BJ (cell line): ENCODE data around the gene CDHR3. TPM values are rescaled to one million over a fixed set of nuclear protein-coding genes. Genes with fewer than 3 reads are reported as not detected.
"Not testable (repeated sequence)": the region's sequence is repeated elsewhere in the genome, so short reads cannot be mapped to it uniquely, and the experiment has no call there.

ENCODE experiments used
- CTCF ChIA-PET: fragments of 350-600 bp; formaldehyde crosslinking; extraction: SDS; loops from one replicate; lab custom pipeline; 2021; ENCODE audit warnings: antibody characterized with exemption, inconsistent platforms; lab: Yijun Ruan, JAX
- POLR2A ChIA-PET: fragments of 300-600 bp; sonication (Branson Sonifier 250); formaldehyde crosslinking; extraction: SDS; loops from one replicate; lab custom pipeline; 2021; ENCODE audit warnings: antibody characterized with exemption; lab: Charles Lee
- DNase-seq: peaks from one replicate; pipeline ENCODE4 v3.0.0-alpha.2; 2011; ENCODE audit warnings: low read depth
- H3K27me3 ChIP-seq: 2 replicates; pipeline ENCODE4 v1.6.0; 2011; ENCODE audit warnings: low read length; ENCODE audit not compliant: control insufficient read depth, insufficient read depth
- H3K36me3 ChIP-seq: 2 replicates; pipeline ENCODE4 v1.5.1; 2011; ENCODE audit warnings: low read length; ENCODE audit not compliant: control insufficient read depth, insufficient read depth
- H3K4me3 ChIP-seq: 2 replicates; pipeline ENCODE4 v1.5.1; 2011; ENCODE audit warnings: low read depth, mild to moderate bottlenecking, control low read depth, low read length
- CTCF ChIP-seq: IDR thresholded peaks from 2 replicates; pipeline ENCODE4 v1.5.1; 2011; ENCODE audit warnings: low read depth, mild to moderate bottlenecking, control low read depth, inconsistent platforms, low read length, moderate library complexity; ENCODE audit not compliant: insufficient read depth
- polyA plus RNA-seq: library from polyadenylated mRNA; depleted of rRNA; stranded (reverse); fragments of >200 nt; gene quantifications from 2 replicates; pipeline ENCODE4 v1.2.3, GENCODE V29; 2011

The CDHR3 gene
- polyA plus RNA-seq, 1 experiment: 2.9 TPM

GRCh38 chr7:105980645-105981396, 17.8 kb downstream of the CDHR3 start:
- no peak for DNase-seq
- Histone ChIP-seq H3K4me3 (no peak overlapping the region), H3K36me3 (no peaks in the 10 kb centered on the region), H3K27me3 (peaks cover 9% of the 10 kb centered on the region)
- POLR2A ChIA-PET: no interaction called here
- CTCF ChIA-PET: interaction anchor here (1.4 kb wide), 1 partner anchor 15 kb away, joined by 4 read pairs; no protein-coding TSS in a partner anchor
- no peak for TF ChIP-seq CTCF

- DNase-seq: no peak
- TF ChIP-seq CTCF: no peak
- no peak overlapping the region for H3K4me3 ChIP-seq
- ChIA-PET POLR2A (no interaction called here), CTCF (interaction anchor here (1.4 kb wide), 1 partner anchor 16 kb away, joined by 4 read pairs; no protein-coding TSS in a partner anchor)
- no peaks in the 10 kb centered on the region for H3K36me3 ChIP-seq
- peaks cover 8% of the 10 kb centered on the region for H3K27me3 ChIP-seq
Observed at GRCh38 chr7:105982388-105982787, 19.3 kb downstream of the CDHR3 start.

GRCh38 chr7:105984808-105985207, 21.7 kb downstream of the CDHR3 start:
- H3K4me3 ChIP-seq, DNase-seq, H3K36me3 ChIP-seq, POLR2A ChIA-PET: not testable (repeated sequence)
- CTCF ChIA-PET: interaction anchor here (1.1 to 1.3 kb wide), 3 partner anchors 9 to 58 kb away, joined by 3 to 4 read pairs (median 3); no protein-coding TSS in a partner anchor
- peaks cover 13% of the 10 kb centered on the region for H3K27me3 ChIP-seq

GRCh38 chr7:105985229-105985628, 22.2 kb downstream of the CDHR3 start:
- Histone ChIP-seq H3K4me3 (no peak overlapping the region), H3K36me3 (no peaks in the 10 kb centered on the region), H3K27me3 (peaks cover 13% of the 10 kb centered on the region)
- no peak for TF ChIP-seq CTCF
- POLR2A ChIA-PET: no interaction called here
- no peak for DNase-seq
- CTCF ChIA-PET: interaction anchor here (1.1 to 1.3 kb wide), 2 partner anchors 9 to 58 kb away, joined by 3 to 4 read pairs; no protein-coding TSS in a partner anchor

- peaks cover 13% of the 10 kb centered on the region for H3K27me3 ChIP-seq
- CTCF ChIA-PET: interaction anchor here (1.1 kb wide), 1 partner anchor 57 kb away, joined by 3 read pairs; no protein-coding TSS in a partner anchor
- POLR2A ChIA-PET: no interaction called here
- no peaks in the 10 kb centered on the region for H3K36me3 ChIP-seq
- DNase-seq: no peak
- no peak for TF ChIP-seq CTCF
- no peak overlapping the region for H3K4me3 ChIP-seq
Observed at GRCh38 chr7:105985672-105986215, 22.7 kb downstream of the CDHR3 start.
